HG02870 (cell line): ENCODE data around the gene P2RX6.
A peak's percentile ranks its signal among the peaks of the same experiment; 100 is the strongest.

Experiments
- ATAC-seq: cut with Tn5 transposase; IDR thresholded peaks from one replicate; pipeline ENCODE4 v1.9.1; 2021; ENCODE audit warnings: mild to moderate bottlenecking, moderate library complexity; ENCODE audit not compliant: unreplicated experiment

P2RX6 gene

DNA sequence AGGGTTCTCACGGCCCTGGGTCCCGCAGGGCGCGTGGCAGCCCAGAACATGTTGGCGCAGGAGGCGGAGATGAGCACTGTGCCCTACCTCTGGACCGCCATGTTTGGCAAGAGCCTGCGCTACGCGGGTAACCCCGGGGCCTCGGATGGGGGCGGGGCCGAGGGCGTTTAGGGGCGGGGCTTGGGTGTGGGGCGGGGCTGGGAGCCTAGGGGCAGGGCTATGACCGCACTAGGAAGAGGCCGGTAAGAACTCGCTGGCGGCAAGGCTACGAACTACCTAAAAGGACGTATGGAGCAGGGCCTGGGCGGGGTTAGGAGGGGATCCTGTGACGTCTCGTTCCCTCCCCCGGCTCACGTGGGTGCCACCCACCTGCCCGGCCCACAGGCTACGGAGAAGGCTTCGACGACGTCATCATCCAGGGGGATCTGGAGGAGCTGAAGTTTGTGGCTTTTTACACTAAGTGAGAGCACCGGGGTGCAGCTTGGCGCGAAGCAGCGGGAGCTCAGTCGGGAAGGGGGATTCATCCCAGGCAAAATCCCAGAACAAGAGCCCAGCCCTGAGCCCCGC, 35.6 kb upstream of the P2RX6 start:
- ATAC-seq, result no peak

- ATAC-seq, result no peak
Measured at GRCh38 chr22:20979940-20980453, 35.0 kb upstream of the P2RX6 start.

GRCh38 chr22:20980523-20980922, 34.4 kb upstream of the P2RX6 start:
- ATAC-seq, result no peak

- ATAC-seq, result no peak
Measured at GRCh38 chr22:20980938-20981722, 33.8 kb upstream of the P2RX6 start.

- ATAC-seq, result peak; percentile 70
Measured at GRCh38 chr22:20981787-20982562, 33.0 kb upstream of the P2RX6 start, which contains the start of gene LZTR1. Gene LZTR1, plus strand, starts transcription at chr22:20982297. Its CDS starts 75 bp downstream, at chr22:20982372.

- ATAC-seq, result no peak
Measured at GRCh38 chr22:20982563-20982882, 32.4 kb upstream of the P2RX6 start.

- no peak for ATAC-seq
Measured at GRCh38 chr22:20983081-20983771, 31.7 kb upstream of the P2RX6 start.

DNA sequence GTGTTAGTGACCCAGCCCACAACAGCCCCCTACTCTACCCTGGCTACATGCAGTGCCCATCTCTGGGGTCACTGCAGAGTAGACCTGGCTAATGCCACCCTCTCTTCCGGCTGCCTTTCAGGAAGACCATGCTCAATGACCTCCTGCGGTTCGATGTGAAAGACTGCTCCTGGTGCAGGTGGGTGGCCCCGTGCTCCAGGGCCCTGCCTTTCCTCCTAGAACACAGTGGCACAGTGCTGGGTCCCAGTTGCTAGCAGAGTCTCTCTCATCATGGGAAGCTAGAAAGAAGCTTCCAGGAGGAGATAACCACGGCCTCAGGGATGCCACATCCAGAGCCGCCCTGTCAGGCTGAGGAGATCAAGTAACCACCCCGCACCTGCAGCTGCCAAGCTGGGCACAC, 29.2 kb upstream of the P2RX6 start:
- ATAC-seq, result no peak

GRCh38 chr22:20986365-20986764, 28.6 kb upstream of the P2RX6 start:
- no peak for ATAC-seq

DNA sequence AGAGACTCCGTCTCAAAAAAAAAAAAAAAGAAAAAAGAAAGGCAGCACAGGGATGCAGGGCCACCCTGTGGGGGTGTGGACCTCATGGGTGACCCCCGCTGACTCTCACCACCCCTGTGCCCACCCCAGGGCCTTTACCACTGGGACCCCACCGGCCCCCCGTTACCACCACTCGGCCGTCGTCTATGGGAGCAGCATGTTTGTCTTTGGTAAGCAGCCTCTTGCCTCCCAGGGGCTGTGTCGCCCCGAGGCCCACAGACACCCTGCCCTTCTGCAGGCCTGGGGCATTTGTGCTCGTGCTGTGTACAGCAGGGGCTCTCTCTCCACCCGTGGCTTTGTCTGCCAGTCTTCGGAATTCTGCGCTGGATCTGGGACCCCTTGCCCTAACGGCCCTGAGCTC, 27.6 kb upstream of the P2RX6 start:
- ATAC-seq, result no peak

- no peak for ATAC-seq
Measured at GRCh38 chr22:20988573-20989322, 26.2 kb upstream of the P2RX6 start.

GRCh38 chr22:20989323-20990138, 25.4 kb upstream of the P2RX6 start:
- no peak for ATAC-seq

DNA sequence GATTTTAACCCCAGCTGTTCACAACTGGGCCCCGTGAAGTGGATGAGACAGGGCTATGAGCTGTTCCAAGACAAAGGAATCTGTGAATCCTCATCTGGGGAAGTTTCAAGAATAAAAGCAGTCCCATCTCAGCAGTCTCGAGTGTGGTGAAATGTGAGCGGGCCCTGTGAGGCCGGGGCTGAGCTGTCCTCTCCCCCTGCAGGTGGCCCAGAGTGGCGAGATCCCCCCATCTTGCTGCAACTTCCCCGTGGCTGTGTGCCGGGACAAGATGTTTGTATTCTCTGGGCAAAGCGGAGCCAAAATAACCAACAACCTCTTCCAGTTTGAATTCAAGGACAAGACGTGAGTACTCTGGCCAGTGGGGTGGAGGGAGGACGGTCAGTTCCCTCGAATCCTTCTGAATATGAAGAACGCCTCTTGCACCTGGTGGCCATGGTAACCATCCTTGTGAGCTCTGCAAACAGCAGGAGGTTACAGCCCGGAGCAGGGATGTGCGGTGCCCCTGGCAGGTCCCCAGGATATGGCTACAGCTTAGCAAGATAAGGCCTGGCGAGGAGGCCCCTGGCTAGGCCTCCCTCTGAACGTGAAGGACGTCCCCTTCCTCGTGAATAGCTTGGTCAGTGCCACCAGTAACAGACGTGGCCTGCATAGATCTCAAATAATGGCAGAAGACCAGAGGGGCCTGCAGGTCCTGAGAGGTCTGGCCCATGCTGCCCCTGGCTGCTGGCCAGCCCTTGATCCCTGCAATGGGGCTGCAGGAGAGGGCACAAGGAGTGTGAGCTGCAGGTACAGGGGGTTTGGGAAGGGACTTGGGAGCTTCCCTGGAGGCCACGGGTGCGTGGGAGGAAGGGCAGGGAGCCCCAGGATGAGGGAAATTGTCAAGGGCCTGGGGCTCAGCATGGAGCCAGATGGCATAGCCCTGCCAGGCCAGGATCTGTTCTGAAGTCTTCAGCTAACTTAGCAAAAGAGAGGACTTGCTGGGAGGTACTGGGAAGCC, 24.5 kb upstream of the P2RX6 start:
- ATAC-seq, result no peak

- no peak for ATAC-seq
Measured at GRCh38 chr22:20991252-20992055, 23.5 kb upstream of the P2RX6 start.

DNA sequence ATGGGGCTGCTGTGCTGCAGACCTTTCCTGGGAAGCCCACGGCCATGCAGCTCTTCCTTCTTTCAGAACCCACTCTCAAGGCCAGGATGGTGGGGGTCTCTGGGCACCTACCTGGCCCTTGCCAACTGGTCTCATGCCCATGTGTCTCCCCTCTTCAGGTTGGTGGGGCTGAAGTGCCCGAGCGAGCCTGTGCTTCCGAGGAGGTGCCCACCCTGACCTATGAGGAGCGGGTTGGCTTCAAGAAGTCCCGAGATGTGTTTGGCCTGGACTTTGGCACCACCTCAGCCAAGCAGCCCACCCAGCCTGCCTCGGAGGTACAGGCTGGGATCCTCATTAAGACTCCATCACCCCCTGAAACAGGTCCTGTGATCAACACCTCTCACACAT, 22.9 kb upstream of the P2RX6 start:
- no peak for ATAC-seq

GRCh38 chr22:20992456-20993303, 22.3 kb upstream of the P2RX6 start:
- no peak for ATAC-seq
